Measurements from ENCODE around the gene TAS2R39.
"Not testable (repeated sequence)": the region's sequence is repeated elsewhere in the genome, so short reads cannot be mapped to it uniquely, and the experiment has no call there.

TAS2R39 gene

DNA sequence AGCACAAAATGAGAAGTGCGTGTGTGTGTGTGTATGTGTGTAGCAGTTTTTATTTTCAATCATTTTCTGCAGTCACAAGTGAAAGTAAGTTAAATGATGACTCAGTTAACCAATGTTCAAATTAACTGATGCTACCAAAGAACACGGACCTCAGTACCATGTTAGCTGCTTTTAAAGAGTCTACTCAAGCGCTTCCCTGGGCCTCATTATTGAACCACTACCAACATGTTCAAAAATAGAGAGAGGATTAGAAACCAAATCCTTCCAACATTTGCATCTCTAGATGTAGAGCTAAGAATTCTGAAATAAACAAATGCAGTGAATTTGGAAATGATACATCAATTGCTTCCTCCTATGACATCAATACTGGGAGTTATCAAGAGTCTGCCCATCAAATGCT is at the start of gene TAS2R39:
TAS2R39 (plus strand) TSS at position 396 of the 400 bp plus-strand sequence; CDS start at position 396, 0 bp downstream.
- no peak for TF ChIP-seq JUND (IDR thresholded peaks at IDR 0.05; ENCODE audit: low read depth)
- in situ Hi-C loops (cut with HindIII; ENCODE audit: low pct_unique_long_range_greater_than_20kb, low sequenced_read_pairs), result no loop called here
- DNase-seq (ENCODE audit: low read depth in 1 of 2, low spot score in 1 of 2), result no peak

- peak; percentile 52; the same call in 1 of the 2 replicates for TF ChIP-seq JUND (IDR thresholded peaks at IDR 0.05; ENCODE audit: low read depth)
- DNase-seq (ENCODE audit: low read depth in 1 of 2, low spot score in 1 of 2), result peak in 1 of 2 experiments; percentile 92
- in situ Hi-C loops (cut with HindIII; ENCODE audit: low pct_unique_long_range_greater_than_20kb, low sequenced_read_pairs), result no loop called here
Measured at GRCh38 chr7:143147070-143147469, 36.1 kb upstream of the TAS2R39 start.

DNA sequence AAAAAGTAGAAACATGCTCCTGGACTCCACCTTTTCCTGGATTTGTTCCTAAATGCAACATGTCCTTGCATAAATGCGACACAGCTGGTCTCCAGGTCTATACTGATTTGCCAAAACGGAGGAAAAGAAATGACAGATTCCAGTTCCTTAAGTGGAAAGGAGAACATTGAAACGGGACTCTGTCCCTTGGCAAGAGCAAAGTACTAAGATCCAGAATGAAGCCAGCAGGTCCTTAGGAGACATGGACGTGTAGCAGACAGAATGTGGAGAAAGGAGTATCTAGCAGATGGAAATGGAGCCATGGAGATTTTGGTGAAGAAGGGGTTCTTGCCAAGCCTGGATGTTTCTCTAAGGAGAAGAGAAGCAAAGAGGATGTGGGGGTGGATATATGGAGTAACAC is 35.2 kb upstream of the TAS2R39 start:
- in situ Hi-C loops (cut with HindIII; ENCODE audit: low pct_unique_long_range_greater_than_20kb, low sequenced_read_pairs), result no loop called here
- no peak for TF ChIP-seq JUND (IDR thresholded peaks at IDR 0.05; ENCODE audit: low read depth)
- DNase-seq (ENCODE audit: low read depth in 1 of 2, low spot score in 1 of 2), result no peak

- in situ Hi-C loops (cut with HindIII; ENCODE audit: low pct_unique_long_range_greater_than_20kb, low sequenced_read_pairs), result no loop called here
- DNase-seq (ENCODE audit: low read depth in 1 of 2, low spot score in 1 of 2), result peak in 1 of 2 experiments; percentile 63
- no peak for TF ChIP-seq JUND (IDR thresholded peaks at IDR 0.05; ENCODE audit: low read depth)
Measured at GRCh38 chr7:143148651-143149050, 34.6 kb upstream of the TAS2R39 start.

DNA sequence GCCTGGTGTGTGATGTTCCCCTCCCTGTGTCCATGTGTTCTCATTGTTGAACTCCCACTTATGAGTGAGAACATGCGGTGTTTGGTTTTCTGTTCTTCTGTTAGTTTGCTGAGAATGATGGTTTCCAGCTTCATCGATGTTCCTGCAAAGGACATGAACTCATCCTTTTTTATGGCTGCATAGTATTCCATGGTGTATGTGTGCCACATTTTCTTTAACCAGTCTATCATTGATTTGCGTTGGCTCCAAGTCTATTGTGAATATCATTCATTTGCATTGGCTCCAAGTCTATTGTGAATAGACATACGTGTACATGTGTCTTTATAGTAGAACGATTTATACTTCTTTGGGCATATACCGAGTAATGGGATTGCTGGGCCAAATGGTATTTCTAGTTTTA is 32.5 kb upstream of the TAS2R39 start:
- DNase-seq (ENCODE audit: low read depth in 1 of 2, low spot score in 1 of 2); in situ Hi-C loops (cut with HindIII; ENCODE audit: low pct_unique_long_range_greater_than_20kb, low sequenced_read_pairs): not testable (repeated sequence)

- in situ Hi-C loops (cut with HindIII; ENCODE audit: low pct_unique_long_range_greater_than_20kb, low sequenced_read_pairs); DNase-seq (ENCODE audit: low read depth in 1 of 2, low spot score in 1 of 2): not testable (repeated sequence)
Measured at GRCh38 chr7:143158617-143159016, 24.6 kb upstream of the TAS2R39 start.

- peak in 1 of 2 experiments; percentile 88 for DNase-seq (ENCODE audit: low read depth in 1 of 2, low spot score in 1 of 2)
- TF ChIP-seq JUND (IDR thresholded peaks at IDR 0.05; ENCODE audit: low read depth), result no peak
- in situ Hi-C loops (cut with HindIII; ENCODE audit: low pct_unique_long_range_greater_than_20kb, low sequenced_read_pairs), result no loop called here
Measured at GRCh38 chr7:143171697-143172096, 11.5 kb upstream of the TAS2R39 start.

DNA sequence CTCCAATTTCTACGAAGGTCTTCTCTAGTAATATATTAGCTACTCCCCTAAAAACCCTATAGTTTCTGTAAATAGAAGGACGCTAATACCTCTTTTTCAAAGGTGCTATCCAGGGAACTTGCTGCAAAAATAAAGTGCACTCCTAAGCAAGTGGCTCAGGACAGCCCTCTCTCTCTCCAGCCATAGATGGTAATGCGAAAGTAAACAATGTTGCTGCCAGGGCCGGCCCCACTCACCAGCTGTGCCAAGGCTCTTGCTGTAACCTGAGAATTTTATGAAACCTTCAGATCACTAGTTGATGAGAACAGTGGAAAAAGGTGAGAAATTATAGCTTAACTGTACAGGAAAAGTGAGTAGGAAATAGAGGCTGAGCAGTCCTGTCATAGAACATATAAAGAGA is 10.9 kb upstream of the TAS2R39 start:
- in situ Hi-C loops (cut with HindIII; ENCODE audit: low pct_unique_long_range_greater_than_20kb, low sequenced_read_pairs), result no loop called here
- DNase-seq (ENCODE audit: low read depth in 1 of 2, low spot score in 1 of 2), result peak; percentile 6 to 92
- no peak for TF ChIP-seq JUND (IDR thresholded peaks at IDR 0.05; ENCODE audit: low read depth)

- in situ Hi-C loops (cut with HindIII; ENCODE audit: low pct_unique_long_range_greater_than_20kb, low sequenced_read_pairs), result no loop called here
- no peak for DNase-seq (ENCODE audit: low read depth in 1 of 2, low spot score in 1 of 2)
- TF ChIP-seq JUND (IDR thresholded peaks at IDR 0.05; ENCODE audit: low read depth), result no peak
Measured at GRCh38 chr7:143176128-143176527, 7.1 kb upstream of the TAS2R39 start.

DNA sequence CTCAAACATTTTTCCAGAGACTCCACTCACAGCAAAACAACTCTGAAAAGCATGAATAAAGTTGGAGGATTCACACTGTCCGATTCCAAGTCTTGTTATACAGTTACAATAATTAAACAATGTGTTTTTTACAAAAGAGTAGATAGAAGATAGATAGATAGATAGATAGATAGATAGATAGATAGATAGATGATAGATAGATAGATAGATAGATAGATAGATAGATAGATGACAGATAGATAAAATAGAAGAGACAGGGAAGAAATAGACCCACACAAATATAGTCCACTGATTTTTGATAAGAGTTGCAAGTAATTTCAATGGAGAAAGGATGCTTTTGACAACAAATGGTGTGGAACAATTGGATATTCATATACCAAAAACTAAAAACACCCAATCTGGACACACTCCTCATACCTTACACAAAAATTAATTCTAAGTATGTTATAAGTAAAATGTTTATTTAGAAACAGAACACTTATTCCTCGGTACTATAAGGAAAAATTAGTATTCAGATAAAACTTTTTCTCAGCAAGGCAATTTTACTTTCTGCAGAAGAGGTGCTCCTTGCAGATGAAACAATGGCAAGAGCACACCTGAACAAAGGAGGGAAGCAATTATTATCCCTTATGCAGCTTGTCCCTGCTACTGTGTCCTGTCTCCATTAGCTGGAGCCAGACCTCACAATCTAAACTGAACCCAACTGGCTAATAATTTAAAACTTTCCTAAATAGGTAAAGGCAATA is 5.7 kb upstream of the TAS2R39 start:
- TF ChIP-seq JUND (IDR thresholded peaks at IDR 0.05; ENCODE audit: low read depth), result no peak
- in situ Hi-C loops (cut with HindIII; ENCODE audit: low pct_unique_long_range_greater_than_20kb, low sequenced_read_pairs), result no loop called here
- no peak for DNase-seq (ENCODE audit: low read depth in 1 of 2, low spot score in 1 of 2)

- not testable (repeated sequence) for DNase-seq (ENCODE audit: low read depth in 1 of 2, low spot score in 1 of 2)
Measured at GRCh38 chr7:143180771-143181170, 2.4 kb upstream of the TAS2R39 start.

DNA sequence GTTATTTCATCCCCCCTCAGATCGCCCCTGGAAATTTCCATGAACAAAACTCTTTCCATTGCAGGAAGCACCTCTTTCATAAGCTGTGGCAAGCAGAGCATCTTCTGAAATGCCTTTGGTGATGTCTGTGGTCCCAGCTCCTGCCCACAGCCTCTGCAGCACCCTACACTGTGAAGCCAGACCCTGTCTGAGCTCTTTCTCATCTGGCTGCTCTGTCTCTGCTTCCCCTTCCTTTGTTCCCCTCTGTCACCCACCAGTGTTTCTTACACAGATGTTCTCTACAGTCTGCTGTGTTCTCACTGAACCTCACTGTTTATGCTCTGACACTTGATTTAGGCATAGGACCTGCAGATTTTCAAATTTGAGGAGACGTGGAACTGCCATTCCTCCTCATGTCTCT is 1.9 kb upstream of the TAS2R39 start:
- no peak for DNase-seq (ENCODE audit: low read depth in 1 of 2, low spot score in 1 of 2)
- in situ Hi-C loops (cut with HindIII; ENCODE audit: low pct_unique_long_range_greater_than_20kb, low sequenced_read_pairs), result no loop called here

More at GRCh38 chr7:143180771-143181170, 2.4 kb upstream of the TAS2R39 start:
- in situ Hi-C loops (cut with HindIII; ENCODE audit: low pct_unique_long_range_greater_than_20kb, low sequenced_read_pairs), result not testable (repeated sequence)

DNA sequence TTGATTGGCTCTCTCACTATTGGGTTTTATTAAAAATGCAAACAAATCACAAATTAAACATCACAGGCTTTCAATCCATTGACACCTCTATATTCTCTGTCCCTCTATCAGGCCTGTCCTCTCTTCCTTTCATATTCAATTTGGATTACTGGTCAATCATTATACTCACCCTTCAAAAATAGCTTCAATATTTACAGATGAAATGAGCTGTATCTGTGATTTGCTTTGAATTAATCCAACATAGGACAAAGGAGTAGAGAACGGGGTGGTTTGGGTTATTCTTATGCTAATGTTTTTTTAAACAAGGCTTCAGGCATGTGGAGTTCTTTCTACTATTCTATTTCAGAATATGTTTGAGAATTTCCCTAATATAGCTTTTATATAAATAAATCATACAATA is 2.3 kb downstream of the TAS2R39 start:
- no peak for DNase-seq (ENCODE audit: low read depth in 1 of 2, low spot score in 1 of 2)
- in situ Hi-C loops (cut with HindIII; ENCODE audit: low pct_unique_long_range_greater_than_20kb, low sequenced_read_pairs), result no loop called here
- TF ChIP-seq JUND (IDR thresholded peaks at IDR 0.05; ENCODE audit: low read depth), result no peak

More for the DNA sequence above, 1.9 kb upstream of the TAS2R39 start:
- no peak for TF ChIP-seq JUND (IDR thresholded peaks at IDR 0.05; ENCODE audit: low read depth)

GRCh38 chr7:143188994-143189393 is 5.8 kb downstream of the TAS2R39 start:
- no peak for TF ChIP-seq JUND (IDR thresholded peaks at IDR 0.05; ENCODE audit: low read depth)
- in situ Hi-C loops (cut with HindIII; ENCODE audit: low pct_unique_long_range_greater_than_20kb, low sequenced_read_pairs), result no loop called here
- DNase-seq (ENCODE audit: low read depth in 1 of 2, low spot score in 1 of 2), result no peak
